Right lobe of liver (tissue), 6 donors: Measurements from ENCODE around the gene TP53I11. TPM values are rescaled to one million over a fixed set of nuclear protein-coding genes. Genes with fewer than 3 reads are reported as not detected.
A peak's percentile ranks its signal among the peaks of the same experiment; 100 is the strongest.

Experiments
- ATAC-seq, 4 donors: fragments of 200-7000 bp; cut with Tn5 transposase; one replicate each; pipeline ENCODE4 v1.9.1; 2020; ENCODE audit warnings: mild to moderate bottlenecking in 4 of 4, moderate library complexity in 4 of 4
- DNase-seq, 3 donors: peaks; one replicate each; pipeline ENCODE4 v3.0.0-alpha.2; 2020
- H3K27ac ChIP-seq, 3 donors: fragments of 200-600 bp; one replicate each; pipeline ENCODE4 v1.8.0; 2022
- H3K27me3 ChIP-seq, 2 donors: fragments of 200-600 bp; one replicate each; pipeline ENCODE4 v1.8.0; 2022
- H3K36me3 ChIP-seq, 4 donors: fragments of 200-600 bp; sonication (generic) in 1 of 4; one replicate each; pipeline versions ENCODE4 v1.5.1 to v1.8.0; 2017 to 2022; ENCODE audit warnings: control low read depth in 1 of 4
- H3K4me1 ChIP-seq, 4 donors: fragments of 200-600 bp; sonication (generic) in 1 of 4; one replicate each; pipeline versions ENCODE4 v1.5.1 to v1.8.0; 2017 to 2022; ENCODE audit warnings: control low read depth in 1 of 4
- H3K4me3 ChIP-seq, 3 donors: fragments of 200-600 bp; one replicate each; pipeline ENCODE4 v1.8.0; 2022
- H3K9me3 ChIP-seq, 4 donors: fragments of 200-600 bp; sonication (generic) in 1 of 4; one replicate each; pipeline versions ENCODE4 v1.5.1 to v1.8.0; 2017 to 2022; ENCODE audit warnings: control low read depth in 1 of 4
- POLR2A ChIP-seq: fragments of 450-650 bp; IDR thresholded peaks from one replicate; pipeline ENCODE4 v1.6.1; 2017; ENCODE audit warnings: antibody characterized with exemption, mild to moderate bottlenecking
- WGBS: methylation state at CpG from one replicate; pipeline ENCODE4 v1.1.6; 2018; ENCODE audit warnings: low coverage, low lambda C conversion rate; ENCODE audit not compliant: insufficient coverage; ENCODE audit errors: missing lambda C conversion rate; 5-methylcytosine and 5-hydroxymethylcytosine counted together
- intact Hi-C, 2 donors: fragments of 100-400 bp; cut with DNase I; formaldehyde crosslinking; loops; one replicate each; pipeline versions ENCODE4 v1.11.2 to v1.14.1; 2022
- total RNA-seq, 6 experiments: library from RNA; depleted of rRNA in 2 of 6; stranded (reverse); fragments of >200 nt in 2 of 6; fragmentation: NEBNext Ultra II Directional in 3 of 6; extraction: Animal tissue kit (Norgen Biotek cat#: 25700) in 3 of 6; gene quantifications; one replicate each; pipeline versions ENCODE4 v1.1.0 to v1.2.4, GENCODE V29; 2016 to 2023
- TF ChIP-seq, protein P1 (sequence below), 4 donors: fragments of 200-600 bp in 3 of 4; fragments of 450-650 bp in 1 of 4; IDR thresholded peaks; one replicate each; pipeline versions ENCODE4 v1.5.1 to v1.8.0; 2016 to 2022; ENCODE audit warnings: antibody characterized with exemption in 4 of 4, mild to moderate bottlenecking in 2 of 4
- donor health status: DM: no; HTN: yes; CAD: no.
- donor health status: DM: no; HTN: no; CAD: no.
- donor health status: DM: no; HTN: no; CAD: no.
- donor health status: DM: no; HTN: yes; CAD: no.
- donor health status: DM: no; HTN: yes; CAD: no.

The TP53I11 gene
- total RNA-seq, 6 experiments from 2014 or later: 5.7 to 22.1 (median 12.2) TPM

DNA sequence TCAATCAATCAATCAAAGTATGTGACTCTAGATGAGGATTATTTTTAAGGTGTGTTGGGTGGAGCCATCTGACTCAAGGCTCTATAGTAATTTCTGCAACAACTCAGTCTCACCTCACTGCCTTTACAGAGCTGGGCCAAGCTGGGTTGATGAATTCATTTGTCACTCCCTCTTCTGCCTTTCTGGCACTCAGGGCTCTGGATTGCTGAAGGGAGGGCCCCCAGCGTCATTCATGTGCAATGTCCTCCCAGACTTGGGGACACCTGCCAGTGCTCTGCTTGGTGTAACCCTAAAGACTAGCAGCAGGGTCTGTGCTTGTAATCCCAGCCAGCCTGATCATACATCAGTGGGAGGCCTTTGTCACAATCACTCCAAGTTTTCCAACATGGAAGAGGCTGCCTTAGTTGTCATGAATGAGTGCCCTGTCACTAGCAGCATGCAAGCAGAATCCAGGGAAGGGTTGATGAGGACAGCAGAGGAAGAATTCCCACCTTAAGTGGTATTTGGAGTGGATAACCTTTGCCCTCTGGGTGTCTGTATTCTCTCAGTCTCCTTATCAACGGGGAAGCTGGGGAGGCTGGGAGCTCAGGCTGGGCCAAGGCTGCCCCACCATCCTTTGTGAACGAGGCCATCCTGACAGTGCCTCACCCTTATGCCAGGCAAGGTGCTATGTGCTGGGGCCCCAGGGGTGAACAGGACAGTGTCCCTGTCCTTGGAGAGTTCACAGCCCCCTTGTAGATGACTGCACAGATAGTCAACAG, 2.0 kb upstream of the TP53I11 start:
- Histone ChIP-seq H3K27me3 (peaks cover 0 to 13% of the 10 kb centered on the region in 2 donors), H3K4me3 (no peak overlapping the region), H3K27ac (no peak overlapping the region), H3K36me3 (no peaks in the 10 kb centered on the region), H3K9me3 (no peaks in the 10 kb centered on the region), H3K4me1 (peaks cover 0 to 6% (median 0%) of the 10 kb centered on the region in 4 donors)
- intact Hi-C loops: no loop called here
- WGBS: no CpG with 5 or more reads among the region's 3 CpGs
- ATAC-seq (no peak), DNase-seq (no peak)
- no peak for TF ChIP-seq POLR2A
- TF ChIP-seq, protein P1, sequence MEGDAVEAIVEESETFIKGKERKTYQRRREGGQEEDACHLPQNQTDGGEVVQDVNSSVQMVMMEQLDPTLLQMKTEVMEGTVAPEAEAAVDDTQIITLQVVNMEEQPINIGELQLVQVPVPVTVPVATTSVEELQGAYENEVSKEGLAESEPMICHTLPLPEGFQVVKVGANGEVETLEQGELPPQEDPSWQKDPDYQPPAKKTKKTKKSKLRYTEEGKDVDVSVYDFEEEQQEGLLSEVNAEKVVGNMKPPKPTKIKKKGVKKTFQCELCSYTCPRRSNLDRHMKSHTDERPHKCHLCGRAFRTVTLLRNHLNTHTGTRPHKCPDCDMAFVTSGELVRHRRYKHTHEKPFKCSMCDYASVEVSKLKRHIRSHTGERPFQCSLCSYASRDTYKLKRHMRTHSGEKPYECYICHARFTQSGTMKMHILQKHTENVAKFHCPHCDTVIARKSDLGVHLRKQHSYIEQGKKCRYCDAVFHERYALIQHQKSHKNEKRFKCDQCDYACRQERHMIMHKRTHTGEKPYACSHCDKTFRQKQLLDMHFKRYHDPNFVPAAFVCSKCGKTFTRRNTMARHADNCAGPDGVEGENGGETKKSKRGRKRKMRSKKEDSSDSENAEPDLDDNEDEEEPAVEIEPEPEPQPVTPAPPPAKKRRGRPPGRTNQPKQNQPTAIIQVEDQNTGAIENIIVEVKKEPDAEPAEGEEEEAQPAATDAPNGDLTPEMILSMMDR (IDR thresholded peaks at IDR 0.05): no peak

GRCh38 chr11:44952082-44952481, 1.4 kb upstream of the TP53I11 start:
- Histone ChIP-seq H3K9me3 (no peaks in the 10 kb centered on the region), H3K36me3 (no peaks in the 10 kb centered on the region), H3K4me1 (peaks cover 0 to 6% (median 0%) of the 10 kb centered on the region in 4 donors), H3K4me3 (no peak overlapping the region), H3K27me3 (peaks cover 0 to 13% of the 10 kb centered on the region in 2 donors), H3K27ac (no peak overlapping the region)
- intact Hi-C loops: no loop called here
- TF ChIP-seq POLR2A: no peak
- TF ChIP-seq, protein P1 (IDR thresholded peaks at IDR 0.05): no peak
- no peak for ATAC-seq
- 25% methylated on average over 2 of the region's 2 CpGs for WGBS
- DNase-seq: no peak

GRCh38 chr11:44950031-44950624, 555 bp downstream of the TP53I11 start:
- peak overlapping the region; percentile 58 to 71 (median 66) for H3K27ac ChIP-seq
- WGBS: 0% methylated on average over 5 of the region's 63 CpGs
- peak overlapping the region; percentile 48 to 57 (median 53) for H3K4me3 ChIP-seq
- H3K9me3 ChIP-seq: no peaks in the 10 kb centered on the region
- DNase-seq (peak in 2 of 3 donors; percentile 54 to 57), ATAC-seq (peak in 2 of 4 donors; percentile 2 to 3)
- no peak for TF ChIP-seq POLR2A
- TF ChIP-seq, protein P1 (IDR thresholded peaks at IDR 0.05): no peak
- no peaks in the 10 kb centered on the region for H3K36me3 ChIP-seq
- intact Hi-C loops: no loop called here
- H3K4me1 ChIP-seq: peaks cover 0 to 6% (median 0%) of the 10 kb centered on the region in 4 donors
- peaks cover 0 to 13% of the 10 kb centered on the region in 2 donors for H3K27me3 ChIP-seq

DNA sequence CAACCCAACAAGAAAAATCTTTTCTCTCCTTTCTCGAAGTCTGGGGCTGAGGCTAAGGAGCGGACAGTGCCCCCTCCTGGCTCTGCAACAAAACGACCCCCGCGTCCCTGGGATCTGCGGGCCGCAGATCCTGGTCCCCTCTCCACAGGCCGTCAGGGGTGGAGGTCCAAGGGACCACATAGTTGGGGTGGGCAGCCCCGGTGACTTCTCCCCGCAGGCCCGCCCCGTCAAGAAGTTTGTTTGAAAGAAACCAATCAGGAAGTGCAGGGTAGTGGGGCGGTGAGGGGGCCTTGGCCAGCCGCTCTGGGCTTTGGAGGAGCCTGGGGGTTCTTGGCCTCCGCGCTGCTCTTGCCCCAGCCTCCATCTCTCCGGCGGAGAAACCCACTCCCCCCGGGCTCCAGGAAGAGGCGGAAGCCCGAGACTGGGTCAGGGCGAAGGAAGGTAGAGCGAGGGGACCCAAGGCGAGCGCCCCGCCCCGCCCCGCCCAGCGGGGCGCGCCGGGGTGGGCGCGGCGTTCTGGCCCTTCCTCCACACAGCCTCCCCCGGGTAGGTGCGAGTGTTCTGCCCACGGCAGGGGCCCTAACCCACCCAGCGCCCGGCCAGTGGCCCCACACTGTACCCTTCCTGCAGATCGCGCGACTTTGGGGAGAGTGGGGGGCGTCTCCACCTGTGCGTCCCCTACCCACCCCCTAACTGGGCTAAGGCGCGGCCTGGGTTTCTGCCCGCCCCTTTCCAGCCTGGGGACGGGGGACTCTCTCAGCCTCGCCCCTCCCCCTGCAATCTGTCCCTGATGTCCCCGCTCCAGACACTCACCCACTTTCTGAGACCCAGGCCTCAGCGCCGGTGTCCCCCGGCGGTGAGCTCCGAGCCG, 1.3 kb downstream of the TP53I11 start:
- Histone ChIP-seq H3K4me1 (peaks cover 0 to 6% (median 0%) of the 10 kb centered on the region in 4 donors), H3K9me3 (no peaks in the 10 kb centered on the region), H3K27me3 (peaks cover 0 to 13% of the 10 kb centered on the region in 2 donors), H3K36me3 (no peaks in the 10 kb centered on the region), H3K4me3 (peak overlapping the region; percentile 48 to 57 (median 53)), H3K27ac (peak overlapping the region; percentile 58 to 71 (median 66))
- ATAC-seq (peak; percentile 12 to 31 (median 24)), DNase-seq (peak in 1 of 3 donors; percentile 51)
- TF ChIP-seq POLR2A: no peak
- TF ChIP-seq, protein P1 (IDR thresholded peaks at IDR 0.05): peak in 3 of 4 donors; percentile 24 to 29 (median 26)
- intact Hi-C loops: no loop called here
- 10% methylated on average over 4 of the region's 57 CpGs for WGBS
